IPS-NIHi11 (cell line): Measurements from ENCODE around the gene GTF2H2C_2.
"Not testable (repeated sequence)": the region's sequence is repeated elsewhere in the genome, so short reads cannot be mapped to it uniquely, and the experiment has no call there.

Source experiments
- DNase-seq: peaks from one replicate; pipeline ENCODE4 v3.0.0; 2012; ENCODE audit warnings: mixed read lengths, low spot score

GTF2H2C_2 gene

GRCh38 chr5:70415117-70415516 lies at the start of gene GTF2H2C_2:
Gene GTF2H2C_2 (plus strand): TSS chr5:70415368.
- not testable (repeated sequence) for DNase-seq

DNA sequence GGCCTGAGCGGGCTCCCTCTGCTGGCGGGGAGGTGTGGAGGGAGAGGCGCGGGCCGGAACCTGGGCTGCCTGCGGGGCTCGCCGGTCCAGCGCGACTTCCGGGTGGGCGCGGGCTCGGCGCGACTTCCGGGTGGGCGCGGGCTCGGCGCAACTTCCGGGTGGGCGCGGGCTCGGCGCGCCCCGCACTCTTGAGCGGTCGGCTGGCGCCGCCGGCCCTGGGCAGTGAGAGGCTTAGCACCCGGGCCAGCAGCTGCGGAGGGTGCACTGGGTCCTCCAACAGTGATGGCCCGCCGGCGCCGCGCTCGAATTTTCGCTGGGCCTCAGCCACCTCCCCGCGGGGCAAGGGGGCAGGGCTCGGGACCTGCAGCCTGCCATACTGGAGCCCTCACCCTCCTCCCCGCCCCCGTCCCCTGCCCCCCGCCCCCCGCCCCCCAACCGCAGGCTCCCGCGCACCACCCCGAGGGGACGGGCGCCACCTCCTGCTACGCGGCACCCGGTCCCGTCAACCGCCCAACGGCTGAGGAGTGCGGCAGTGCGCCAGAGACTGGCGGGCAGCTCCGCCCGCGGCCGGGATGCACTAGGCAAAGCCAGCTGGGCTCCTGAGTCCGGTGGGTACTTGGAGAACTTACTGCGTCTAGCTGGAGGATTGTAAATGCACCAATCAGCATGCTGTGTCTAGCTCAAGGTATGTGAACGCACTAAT lies 14.0 kb upstream of the GTF2H2C_2 start:
- DNase-seq, result not testable (repeated sequence)

GRCh38 chr5:70421322-70421721 lies 6.2 kb downstream of the GTF2H2C_2 start:
- not testable (repeated sequence) for DNase-seq

GRCh38 chr5:70423215-70423614 lies 8.0 kb downstream of the GTF2H2C_2 start:
- DNase-seq, result not testable (repeated sequence)

- not testable (repeated sequence) for DNase-seq
These were observed 23.4 kb downstream of the GTF2H2C_2 start for GRCh38 chr5:70438518-70438917.

- not testable (repeated sequence) for DNase-seq
These were observed 34.4 kb downstream of the GTF2H2C_2 start for GRCh38 chr5:70449565-70449964.

DNA sequence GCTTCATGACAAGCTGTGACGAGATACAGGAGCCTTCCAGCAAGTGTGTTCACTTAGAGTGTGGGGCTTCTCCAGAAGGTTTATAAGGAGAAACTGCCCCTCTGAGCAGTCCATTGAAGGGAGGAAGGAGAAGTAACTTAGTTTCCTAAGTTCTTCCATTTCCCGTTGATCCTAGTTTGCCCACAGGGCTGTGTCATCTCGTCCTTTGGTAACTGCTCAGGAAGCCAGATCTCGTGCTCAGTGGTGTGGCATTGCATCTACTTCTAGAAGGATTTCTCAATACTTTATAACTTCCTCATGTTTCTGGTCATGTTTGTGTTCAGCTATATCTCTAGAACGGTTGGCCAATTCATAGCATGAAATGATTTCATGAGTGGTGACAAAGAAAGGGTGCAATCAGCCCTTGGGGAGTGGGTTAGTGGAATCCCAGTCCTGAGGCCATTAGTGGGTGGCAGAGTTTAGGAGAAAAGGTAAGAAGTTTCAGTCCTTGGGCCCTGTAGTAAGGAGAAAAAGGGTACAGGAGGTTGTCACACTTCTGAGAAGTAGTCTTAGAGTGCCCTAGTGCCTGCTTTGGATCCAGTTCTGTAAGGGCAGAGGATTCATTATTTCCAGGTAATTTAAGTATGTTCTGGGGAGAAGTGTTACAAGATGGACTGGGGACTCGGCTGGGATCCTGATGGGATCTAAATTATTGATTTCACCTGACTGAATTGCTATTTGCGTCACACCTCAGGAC lies 36.2 kb downstream of the GTF2H2C_2 start:
- DNase-seq, result not testable (repeated sequence)

DNA sequence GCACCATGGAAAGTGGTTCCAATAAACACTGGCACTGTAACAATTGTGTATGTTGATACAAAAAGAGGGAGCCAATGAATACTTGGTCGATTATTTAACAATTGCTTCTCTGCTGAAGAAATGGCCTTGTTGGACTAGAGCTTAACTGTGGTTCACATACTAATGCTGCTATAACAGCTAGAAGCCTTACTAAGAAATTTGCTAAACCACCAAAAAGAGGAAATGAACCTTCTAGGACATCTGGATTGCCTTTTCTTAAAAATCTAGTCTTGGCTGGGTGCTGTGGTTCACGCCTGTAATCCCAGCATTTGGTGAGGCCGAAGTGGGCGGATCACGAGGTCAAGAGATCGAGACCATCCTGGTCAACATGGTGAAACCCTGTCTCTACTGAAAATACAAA lies 41.9 kb downstream of the GTF2H2C_2 start:
- DNase-seq, result not testable (repeated sequence)

- not testable (repeated sequence) for DNase-seq
These were observed 44.0 kb downstream of the GTF2H2C_2 start for GRCh38 chr5:70459188-70459587.

- DNase-seq, result not testable (repeated sequence)
These were observed 46.8 kb downstream of the GTF2H2C_2 start for GRCh38 chr5:70461984-70462383.

DNA sequence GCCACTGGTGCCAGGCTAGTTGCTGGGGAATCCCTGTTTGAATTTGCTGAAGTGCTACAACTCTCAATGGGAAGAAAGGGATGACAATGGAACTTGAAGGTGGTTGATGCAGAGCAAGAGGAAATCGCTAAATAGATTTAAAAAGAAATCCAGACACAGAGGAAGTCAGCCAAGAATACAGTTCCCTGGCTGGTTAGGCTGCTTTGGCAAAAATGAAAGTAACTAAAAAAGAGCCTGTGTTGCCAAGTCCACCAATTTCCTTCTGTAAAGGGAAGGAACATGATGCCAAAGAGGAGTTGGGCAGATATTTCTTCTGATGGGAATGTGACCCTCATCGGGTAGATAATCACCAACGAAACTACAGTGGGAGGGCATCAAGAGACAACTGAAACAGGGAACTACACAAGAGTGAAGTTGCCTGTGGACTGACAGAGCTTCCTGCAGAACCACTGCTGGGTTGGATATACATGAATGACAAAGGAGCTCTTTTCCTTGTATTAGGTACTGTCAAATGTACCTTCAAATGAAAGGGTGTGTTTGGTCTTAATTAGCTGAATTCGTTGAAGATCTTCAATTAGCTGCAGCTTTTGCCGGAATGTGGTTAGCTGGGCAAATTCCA lies 49.0 kb downstream of the GTF2H2C_2 start:
- not testable (repeated sequence) for DNase-seq

DNA sequence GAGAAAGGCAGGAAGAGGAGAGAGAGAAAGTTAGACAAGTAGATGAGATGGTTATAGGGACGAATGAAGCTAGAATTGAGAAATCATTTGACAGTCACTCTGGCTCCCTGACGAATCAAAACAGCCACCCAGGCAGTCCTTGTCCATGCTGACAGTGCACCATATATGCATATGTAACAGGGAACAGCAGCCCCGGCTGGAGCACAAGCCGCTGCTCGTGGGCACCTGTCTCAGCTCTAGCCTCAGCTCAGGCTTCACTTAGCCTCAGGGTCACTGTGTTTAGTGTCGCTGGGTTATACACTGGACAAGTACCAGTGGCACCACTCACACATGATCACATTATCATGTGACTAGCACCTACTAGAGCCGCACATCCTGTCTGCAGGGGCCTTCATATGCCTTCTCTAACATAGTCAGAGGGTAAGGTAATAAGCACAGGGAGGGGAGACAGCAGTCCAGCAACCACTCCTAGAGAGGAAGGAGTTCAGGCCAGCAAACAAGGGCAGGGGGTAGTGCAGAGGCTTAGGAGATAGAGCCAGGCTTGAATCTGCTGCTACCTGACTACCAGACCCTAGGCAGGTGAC lies 54.9 kb downstream of the GTF2H2C_2 start:
- DNase-seq, result not testable (repeated sequence)
